Osteocyte (in vitro differentiated cells): ENCODE data around the gene HOMER1. TPM values are rescaled to one million over a fixed set of nuclear protein-coding genes. Genes with fewer than 3 reads are reported as not detected.

Experiments used
- DNase-seq: peaks from one replicate; pipeline ENCODE4 v3.0.0; 2021; ENCODE audit warnings: mixed read lengths; ENCODE audit not compliant: unreplicated experiment; ENCODE audit errors: extremely low spot score
- H3K27ac Mint-ChIP-seq: one replicate; pipeline ENCODE4 v1.8.0; 2021; ENCODE audit warnings: mild to moderate bottlenecking, mixed read lengths; ENCODE audit not compliant: unreplicated experiment
- H3K27me3 Mint-ChIP-seq: one replicate; pipeline ENCODE4 v1.8.0; 2021; ENCODE audit warnings: mixed read lengths; ENCODE audit not compliant: unreplicated experiment
- H3K36me3 Mint-ChIP-seq: one replicate; pipeline ENCODE4 v1.8.0; 2021; ENCODE audit warnings: mixed read lengths; ENCODE audit not compliant: unreplicated experiment
- H3K4me1 Mint-ChIP-seq: one replicate; pipeline ENCODE4 v1.8.0; 2021; ENCODE audit warnings: mixed read lengths; ENCODE audit not compliant: unreplicated experiment
- H3K4me3 Mint-ChIP-seq: one replicate; pipeline ENCODE4 v1.8.0; 2021; ENCODE audit warnings: mild to moderate bottlenecking, moderate library complexity, mixed read lengths; ENCODE audit not compliant: unreplicated experiment
- H3K9me3 Mint-ChIP-seq: one replicate; pipeline ENCODE4 v1.8.0; 2021; ENCODE audit warnings: mixed read lengths; ENCODE audit not compliant: unreplicated experiment
- total RNA-seq: library from RNA; stranded (reverse); gene quantifications from 2 replicates; pipeline ENCODE4 v1.2.1, GENCODE V29; 2021
- TF ChIP-seq, protein P1 (sequence below): fragments of 200-600 bp; sonication (generic); IDR thresholded peaks from 2 replicates; pipeline ENCODE4 v1.5.0; 2021; ENCODE audit warnings: antibody characterized with exemption, mild to moderate bottlenecking, moderate library complexity

Gene HOMER1
- total RNA-seq, 1 donor from 2014 or later, result 7.2 TPM

GRCh38 chr5:79349881-79350280 is 164.1 kb downstream of the HOMER1 start:
- Mint-ChIP-seq H3K36me3 (no peaks in the 10 kb centered on the region), H3K4me3 (no peak overlapping the region)

GRCh38 chr5:79349047-79349446 is 164.9 kb downstream of the HOMER1 start:
- TF ChIP-seq, protein P1, sequence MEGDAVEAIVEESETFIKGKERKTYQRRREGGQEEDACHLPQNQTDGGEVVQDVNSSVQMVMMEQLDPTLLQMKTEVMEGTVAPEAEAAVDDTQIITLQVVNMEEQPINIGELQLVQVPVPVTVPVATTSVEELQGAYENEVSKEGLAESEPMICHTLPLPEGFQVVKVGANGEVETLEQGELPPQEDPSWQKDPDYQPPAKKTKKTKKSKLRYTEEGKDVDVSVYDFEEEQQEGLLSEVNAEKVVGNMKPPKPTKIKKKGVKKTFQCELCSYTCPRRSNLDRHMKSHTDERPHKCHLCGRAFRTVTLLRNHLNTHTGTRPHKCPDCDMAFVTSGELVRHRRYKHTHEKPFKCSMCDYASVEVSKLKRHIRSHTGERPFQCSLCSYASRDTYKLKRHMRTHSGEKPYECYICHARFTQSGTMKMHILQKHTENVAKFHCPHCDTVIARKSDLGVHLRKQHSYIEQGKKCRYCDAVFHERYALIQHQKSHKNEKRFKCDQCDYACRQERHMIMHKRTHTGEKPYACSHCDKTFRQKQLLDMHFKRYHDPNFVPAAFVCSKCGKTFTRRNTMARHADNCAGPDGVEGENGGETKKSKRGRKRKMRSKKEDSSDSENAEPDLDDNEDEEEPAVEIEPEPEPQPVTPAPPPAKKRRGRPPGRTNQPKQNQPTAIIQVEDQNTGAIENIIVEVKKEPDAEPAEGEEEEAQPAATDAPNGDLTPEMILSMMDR, result no peak
- Mint-ChIP-seq H3K36me3 (no peaks in the 10 kb centered on the region), H3K27ac (no peak overlapping the region), H3K9me3 (no peaks in the 10 kb centered on the region), H3K4me1 (peaks cover 11% of the 10 kb centered on the region), H3K27me3 (no peaks in the 10 kb centered on the region), H3K4me3 (no peak overlapping the region)
- no peak for DNase-seq

More at GRCh38 chr5:79349881-79350280, 164.1 kb downstream of the HOMER1 start:
- TF ChIP-seq, protein P1, result no peak
- Mint-ChIP-seq H3K4me1 (peaks cover 11% of the 10 kb centered on the region), H3K27me3 (no peaks in the 10 kb centered on the region), H3K27ac (no peak overlapping the region), H3K9me3 (no peaks in the 10 kb centered on the region)
- no peak for DNase-seq

- Mint-ChIP-seq H3K4me1 (peaks cover 11% of the 10 kb centered on the region), H3K27ac (no peak overlapping the region), H3K9me3 (no peaks in the 10 kb centered on the region), H3K27me3 (no peaks in the 10 kb centered on the region), H3K36me3 (no peaks in the 10 kb centered on the region), H3K4me3 (no peak overlapping the region)
- DNase-seq, result no peak
- TF ChIP-seq, protein P1, result no peak
These were observed 167.5 kb downstream of the HOMER1 start for GRCh38 chr5:79346420-79346824.

DNA sequence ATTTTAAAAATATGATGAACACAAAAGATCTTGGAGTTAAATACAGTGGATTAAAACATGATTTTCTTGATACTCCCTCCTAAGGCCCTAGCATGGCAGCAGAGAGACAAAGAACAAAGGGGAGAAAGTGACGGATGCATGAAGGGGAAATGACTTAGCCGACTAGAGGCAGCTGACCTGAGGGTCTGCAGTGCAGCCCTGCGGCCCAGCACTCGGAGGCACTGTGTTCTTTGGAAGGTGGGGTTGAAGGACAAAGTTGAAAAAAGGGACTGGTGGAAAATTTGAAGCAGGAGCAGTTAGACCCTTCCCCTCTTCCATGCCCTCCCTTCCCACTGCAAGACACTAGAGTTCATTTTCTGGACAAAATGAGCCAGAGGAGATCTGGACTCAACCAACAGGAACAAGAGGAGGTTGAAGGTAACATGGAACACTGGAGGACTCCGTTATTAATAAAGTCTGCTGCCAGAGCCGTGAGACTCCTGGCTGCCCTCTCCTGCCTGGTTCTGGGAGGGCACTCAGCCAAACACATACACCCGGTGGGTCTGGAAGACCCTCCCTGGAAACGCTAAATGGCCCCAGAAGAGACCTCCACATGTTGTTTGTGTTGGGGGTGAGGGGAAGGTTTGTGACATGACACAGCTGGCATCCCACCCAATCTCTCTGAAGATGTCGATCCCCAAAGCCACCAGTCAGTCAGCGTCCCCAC is 179.9 kb downstream of the HOMER1 start:
- H3K4me1 Mint-ChIP-seq, result no peaks in the 10 kb centered on the region
- TF ChIP-seq, protein P1, result no peak
- peaks cover 2% of the 10 kb centered on the region for H3K36me3 Mint-ChIP-seq

DNA sequence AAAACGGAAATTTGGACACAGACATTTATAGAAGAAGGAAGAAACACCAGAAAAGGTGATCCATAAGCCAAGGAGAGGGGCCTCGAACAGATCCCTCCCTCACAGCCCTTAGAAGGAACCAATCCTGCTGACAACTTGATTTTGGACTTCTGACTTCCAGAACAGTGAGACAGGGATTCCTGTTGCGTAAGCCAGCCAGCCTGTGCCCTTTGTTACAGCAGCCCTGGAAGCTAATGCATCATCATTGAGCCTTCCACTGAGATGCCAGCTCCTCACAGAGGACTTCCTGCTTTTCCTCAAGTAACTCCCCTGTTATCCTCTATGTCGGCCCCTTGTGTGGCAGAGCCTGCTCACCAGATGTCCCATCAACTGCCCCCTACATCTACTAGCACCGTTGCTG is 183.9 kb downstream of the HOMER1 start:
- no peak overlapping the region for H3K4me3 Mint-ChIP-seq
- peaks cover 4% of the 10 kb centered on the region for H3K27me3 Mint-ChIP-seq
- no peaks in the 10 kb centered on the region for H3K4me1 Mint-ChIP-seq
- H3K36me3 Mint-ChIP-seq, result peaks cover 2% of the 10 kb centered on the region
- H3K27ac Mint-ChIP-seq, result no peak overlapping the region
- peaks cover 7% of the 10 kb centered on the region for H3K9me3 Mint-ChIP-seq
- no peak for DNase-seq
- TF ChIP-seq, protein P1, result no peak

More for the DNA sequence above, 179.9 kb downstream of the HOMER1 start:
- Mint-ChIP-seq H3K27me3 (peaks cover 6% of the 10 kb centered on the region), H3K4me3 (no peak overlapping the region), H3K9me3 (peaks cover 17% of the 10 kb centered on the region), H3K27ac (no peak overlapping the region)
- no peak for DNase-seq
